Measurements from ENCODE around the gene TNNT3. TPM values are rescaled to one million over a fixed set of nuclear protein-coding genes. Genes with fewer than 3 reads are reported as not detected.

Gene TNNT3
- total and polyA plus RNA-seq, 8 donors: 0.75 to 14.5 (median 3.1) TPM; not detected in 3

GRCh38 chr11:1912289-1912878 lies 7.1 kb upstream of the TNNT3 start:
- intact Hi-C loops (cut with DNase I; ENCODE audit: low total_unique reads): loop anchor here (2.0 kb wide), 1 partner anchor 22 kb away; no protein-coding TSS in a partner anchor
- TF ChIP-seq POLR2A (IDR thresholded peaks at IDR 0.05): no peak
- TF ChIP-seq EP300 (IDR thresholded peaks at IDR 0.05): no peak
- no peak for TF ChIP-seq CTCF (IDR thresholded peaks at IDR 0.05)
- TF ChIP-seq POLR2AphosphoS5 (IDR thresholded peaks at IDR 0.05): no peak
- H3K4me1 ChIP-seq: peaks cover 0 to 7% (median 2%) of the 10 kb centered on the region in 4 donors
- H3K9me3 ChIP-seq: no peaks in the 10 kb centered on the region
- no peak overlapping the region for H3K4me3 ChIP-seq
- H3K27me3 ChIP-seq: peaks cover 0 to 16% (median 0%) of the 10 kb centered on the region in 3 donors
- H3K36me3 ChIP-seq: no peaks in the 10 kb centered on the region
- H3K27ac ChIP-seq: peak overlapping the region in 1 of 5 donors; percentile 30
- 79 to 84% (median 83%) methylated on average over 13 of the region's 13 CpGs for WGBS, 5 donors
- no peak for DNase-seq

- TF ChIP-seq POLR2A (IDR thresholded peaks at IDR 0.05) (no peak), EP300 (IDR thresholded peaks at IDR 0.05) (no peak), CTCF (IDR thresholded peaks at IDR 0.05) (no peak), POLR2AphosphoS5 (IDR thresholded peaks at IDR 0.05) (no peak)
- WGBS, 5 donors: 86 to 89% (median 88%) methylated on average over 26 to 31 of the region's 31 CpGs
- H3K27me3 ChIP-seq: peaks cover 0 to 11% (median 0%) of the 10 kb centered on the region in 3 donors
- peaks cover 0 to 10% (median 6%) of the 10 kb centered on the region in 4 donors for H3K4me1 ChIP-seq
- intact Hi-C loops (cut with DNase I; ENCODE audit: low total_unique reads): loop anchor here (2.0 kb wide), 1 partner anchor 21 kb away; no protein-coding TSS in a partner anchor
- no peaks in the 10 kb centered on the region for H3K9me3 ChIP-seq
- H3K27ac ChIP-seq: no peak overlapping the region
- no peak for DNase-seq
- no peak overlapping the region for H3K4me3 ChIP-seq
- H3K36me3 ChIP-seq: no peaks in the 10 kb centered on the region
Observed at GRCh38 chr11:1913271-1914060, 6.0 kb upstream of the TNNT3 start.

GRCh38 chr11:1915795-1916131 lies 3.7 kb upstream of the TNNT3 start:
- H3K4me3 ChIP-seq: no peak overlapping the region
- no peaks in the 10 kb centered on the region for H3K9me3 ChIP-seq
- H3K4me1 ChIP-seq: peaks cover 0 to 10% (median 6%) of the 10 kb centered on the region in 4 donors
- intact Hi-C loops (cut with DNase I; ENCODE audit: low total_unique reads): loop anchor here (1.0 kb wide), 1 partner anchor 22 kb away; no protein-coding TSS in a partner anchor
- DNase-seq: no peak
- no peaks in the 10 kb centered on the region for H3K36me3 ChIP-seq
- no peak overlapping the region for H3K27ac ChIP-seq
- H3K27me3 ChIP-seq: peaks cover 0 to 26% (median 2%) of the 10 kb centered on the region in 3 donors
- TF ChIP-seq EP300 (IDR thresholded peaks at IDR 0.05): no peak
- no peak for TF ChIP-seq POLR2A (IDR thresholded peaks at IDR 0.05)
- TF ChIP-seq POLR2AphosphoS5 (IDR thresholded peaks at IDR 0.05): no peak
- no peak for TF ChIP-seq CTCF (IDR thresholded peaks at IDR 0.05)
- 85 to 96% (median 94%) methylated on average over 2 of the region's 2 CpGs for WGBS, 5 donors

- Histone ChIP-seq H3K36me3 (no peaks in the 10 kb centered on the region), H3K4me1 (peaks cover 0 to 10% (median 8%) of the 10 kb centered on the region in 4 donors), H3K27ac (peak overlapping the region in 1 of 5 donors; percentile 38), H3K9me3 (no peaks in the 10 kb centered on the region), H3K4me3 (no peak overlapping the region), H3K27me3 (peaks cover 0 to 32% (median 8%) of the 10 kb centered on the region in 3 donors)
- TF ChIP-seq EP300 (IDR thresholded peaks at IDR 0.05) (no peak), CTCF (IDR thresholded peaks at IDR 0.05) (no peak), POLR2A (IDR thresholded peaks at IDR 0.05) (no peak), POLR2AphosphoS5 (IDR thresholded peaks at IDR 0.05) (no peak)
- 67 to 92% (median 72%) methylated on average over 7 to 14 of the region's 14 CpGs for WGBS, 5 donors
- DNase-seq: no peak
- intact Hi-C loops (cut with DNase I; ENCODE audit: low total_unique reads): loop anchor here (1.0 kb wide), 1 partner anchor 23 kb away; no protein-coding TSS in a partner anchor
Observed at GRCh38 chr11:1916132-1916985, 3.1 kb upstream of the TNNT3 start.

Data from stomach (tissue), 9 donors.